Calu3 (cell line): ENCODE results near the gene CNTNAP3B. TPM values are rescaled to one million over a fixed set of nuclear protein-coding genes. Genes with fewer than 3 reads are reported as not detected.
"Not testable (repeated sequence)": the region's sequence is repeated elsewhere in the genome, so short reads cannot be mapped to it uniquely, and the experiment has no call there.

Experiments used
- BruUV-seq: library from RNA; stranded (reverse); fragments of 400-500 nt; replicated peaks from 2 replicates; lab custom pipeline; 2021; lab: Mats Ljungman, UMichigan
- CTCF ChIA-PET: fragments of 300-600 bp; sonication (Branson Sonifier 250); formaldehyde crosslinking; loops from one replicate; lab custom pipeline; 2022; ENCODE audit warnings: antibody characterized with exemption; lab: Charles Lee
- DNase-seq: peaks from one replicate; pipeline ENCODE4 v3.0.0; 2022
- H3K27ac Mint-ChIP-seq: one replicate; pipeline ENCODE4 v1.8.0; 2022; ENCODE audit warnings: mixed read lengths; ENCODE audit not compliant: unreplicated experiment
- H3K27me3 Mint-ChIP-seq: one replicate; pipeline ENCODE4 v1.8.0; 2022; ENCODE audit warnings: mixed read lengths; ENCODE audit not compliant: unreplicated experiment
- H3K36me3 Mint-ChIP-seq: one replicate; pipeline ENCODE4 v1.8.0; 2022; ENCODE audit warnings: mild to moderate bottlenecking, moderate library complexity, mixed read lengths; ENCODE audit not compliant: insufficient read depth, unreplicated experiment
- H3K4me1 Mint-ChIP-seq: one replicate; pipeline ENCODE4 v1.8.0; 2022; ENCODE audit warnings: mild to moderate bottlenecking, low read depth, mixed read lengths; ENCODE audit not compliant: unreplicated experiment
- H3K4me3 Mint-ChIP-seq: one replicate; pipeline ENCODE4 v1.8.0; 2022; ENCODE audit warnings: mild to moderate bottlenecking, low read depth, moderate library complexity, mixed read lengths; ENCODE audit not compliant: unreplicated experiment
- H3K9me3 Mint-ChIP-seq: one replicate; pipeline ENCODE4 v1.8.0; 2022; ENCODE audit warnings: low read depth, mixed read lengths; ENCODE audit not compliant: unreplicated experiment
- intact Hi-C: fragments of 100-400 bp; cut with micrococcal nuclease; formaldehyde crosslinking; loops from one replicate; pipeline ENCODE4 v1.10.0; 2022; ENCODE audit not compliant: unreplicated experiment
- total RNA-seq: library from RNA; stranded (reverse); gene quantifications from 2 replicates; pipeline ENCODE4 v1.2.3, GENCODE V29; 2022

CNTNAP3B gene
- total RNA-seq, 1 experiment from 2014 or later: 35.5 TPM

DNA sequence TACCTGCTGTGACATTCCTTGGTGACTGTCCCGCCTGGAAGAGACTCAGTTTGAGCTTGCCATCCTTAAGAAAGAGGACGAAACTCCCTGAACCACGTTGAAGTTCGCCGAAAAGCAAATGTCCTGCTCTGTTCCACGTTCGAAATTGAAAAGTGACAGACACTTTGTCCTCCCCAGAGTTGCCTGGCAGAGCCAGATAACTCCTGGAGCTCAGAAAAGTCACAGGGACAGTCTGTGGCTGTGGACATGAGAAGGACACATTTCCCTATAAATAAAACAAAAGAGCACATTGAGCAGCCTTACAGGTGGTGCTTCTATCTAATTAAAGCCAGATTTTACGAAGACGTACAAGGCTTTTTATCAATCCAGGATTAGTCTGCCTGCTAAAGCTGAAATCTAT, 137.6 kb downstream of the CNTNAP3B start:
- H3K9me3 Mint-ChIP-seq, H3K4me3 Mint-ChIP-seq, BruUV-seq, H3K36me3 Mint-ChIP-seq, H3K27ac Mint-ChIP-seq, DNase-seq, H3K4me1 Mint-ChIP-seq, CTCF ChIA-PET, intact Hi-C loops, H3K27me3 Mint-ChIP-seq: not testable (repeated sequence)

DNA sequence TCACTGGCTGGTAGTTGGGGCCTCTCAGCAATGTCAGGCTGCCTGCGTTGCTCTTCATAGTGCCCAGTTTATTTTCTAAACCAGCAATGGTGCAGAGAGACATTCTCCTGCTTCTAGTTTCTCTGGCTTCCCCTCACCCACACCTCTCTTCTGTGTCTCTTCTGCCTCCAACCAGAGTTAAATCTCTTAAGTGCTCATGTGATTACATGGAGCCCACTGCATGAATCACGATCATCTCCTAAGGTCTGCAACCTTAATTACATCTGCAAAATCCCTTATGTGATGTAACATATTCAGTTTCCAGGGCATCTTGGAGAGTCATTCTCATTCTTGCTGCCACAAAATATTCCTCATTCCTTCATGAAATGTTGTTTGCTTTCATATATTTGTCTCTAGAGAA, 149.0 kb downstream of the CNTNAP3B start:
- H3K27ac Mint-ChIP-seq, H3K36me3 Mint-ChIP-seq, CTCF ChIA-PET, H3K4me3 Mint-ChIP-seq, H3K9me3 Mint-ChIP-seq, H3K27me3 Mint-ChIP-seq, H3K4me1 Mint-ChIP-seq, intact Hi-C loops, DNase-seq, BruUV-seq: not testable (repeated sequence)

DNA sequence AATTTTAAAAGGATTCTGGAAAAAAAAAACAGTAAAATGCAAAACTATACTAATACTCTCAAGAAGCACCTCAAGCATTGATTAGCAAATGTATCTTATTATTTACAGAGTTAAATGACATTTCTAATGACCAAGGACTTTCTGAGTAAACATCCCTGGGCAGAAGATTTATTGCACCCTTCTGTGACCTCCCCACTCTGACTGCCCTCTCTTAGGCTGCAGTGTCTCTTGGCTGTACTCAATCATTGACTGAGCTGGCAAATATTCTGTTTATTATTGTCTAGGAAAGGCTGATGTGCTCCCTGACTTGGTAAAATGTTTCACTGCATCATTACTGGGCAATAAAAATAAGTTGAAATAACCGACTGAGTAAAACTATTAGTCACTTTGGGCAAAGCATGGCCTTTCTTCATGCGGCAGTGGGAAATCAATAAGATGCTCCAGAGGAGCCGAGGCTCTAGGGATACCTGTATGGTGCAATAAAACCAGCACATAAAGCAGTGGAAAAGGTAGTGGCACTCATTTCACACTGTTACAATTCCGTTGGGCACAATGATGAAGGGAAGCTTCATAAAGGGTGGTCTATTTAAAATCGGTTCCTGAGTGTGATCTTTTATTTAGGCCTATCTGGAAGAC, 151.1 kb downstream of the CNTNAP3B start:
- CTCF ChIA-PET, H3K4me1 Mint-ChIP-seq, H3K9me3 Mint-ChIP-seq, H3K27me3 Mint-ChIP-seq, DNase-seq, H3K36me3 Mint-ChIP-seq, intact Hi-C loops, H3K4me3 Mint-ChIP-seq, BruUV-seq, H3K27ac Mint-ChIP-seq: not testable (repeated sequence)

DNA sequence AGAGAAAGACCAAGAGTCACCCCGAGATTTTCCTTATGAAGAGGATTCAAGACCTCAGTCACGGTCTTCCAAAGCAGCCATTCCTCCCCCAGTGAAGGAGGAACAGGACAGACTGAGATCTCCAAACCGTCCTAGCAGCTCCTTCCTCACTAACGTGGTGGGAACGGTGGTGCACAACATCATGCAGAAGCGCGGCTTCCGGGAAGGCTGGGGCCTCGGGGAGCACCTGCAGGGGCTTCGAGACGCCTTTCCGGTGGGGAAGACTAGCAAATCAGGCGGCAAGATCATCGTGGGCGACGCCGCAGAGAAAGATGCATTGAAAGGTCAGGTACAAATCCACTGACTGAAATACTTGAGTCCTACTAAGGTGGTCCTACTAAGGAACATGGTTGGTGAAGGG, 154.3 kb downstream of the CNTNAP3B start:
- intact Hi-C loops, H3K9me3 Mint-ChIP-seq, H3K36me3 Mint-ChIP-seq, H3K27ac Mint-ChIP-seq, BruUV-seq, CTCF ChIA-PET, H3K4me3 Mint-ChIP-seq, H3K4me1 Mint-ChIP-seq, DNase-seq, H3K27me3 Mint-ChIP-seq: not testable (repeated sequence)

DNA sequence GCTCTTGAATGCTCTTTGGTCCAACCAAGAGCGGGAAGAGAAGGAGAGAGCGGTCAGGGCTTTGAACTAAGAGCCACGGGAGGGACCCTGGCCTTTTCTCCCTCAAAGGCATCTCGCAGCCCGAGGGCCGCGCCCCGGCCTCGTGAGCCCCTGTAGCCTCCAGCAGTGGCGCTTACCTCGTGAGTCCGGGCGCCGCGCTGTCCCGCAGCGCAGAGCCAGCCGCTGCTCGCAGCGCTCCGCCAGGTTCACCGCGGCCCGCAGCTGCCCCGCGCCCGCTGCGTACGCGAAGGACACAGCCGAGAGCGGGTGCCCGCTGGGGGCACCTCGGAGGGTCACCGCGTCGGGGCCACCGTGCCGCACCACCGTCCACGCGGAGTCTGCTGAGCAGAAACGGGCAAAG, 176.2 kb downstream of the CNTNAP3B start:
- H3K9me3 Mint-ChIP-seq, H3K27me3 Mint-ChIP-seq, H3K36me3 Mint-ChIP-seq, H3K4me3 Mint-ChIP-seq, intact Hi-C loops, BruUV-seq, H3K4me1 Mint-ChIP-seq, H3K27ac Mint-ChIP-seq, CTCF ChIA-PET, DNase-seq: not testable (repeated sequence)

DNA sequence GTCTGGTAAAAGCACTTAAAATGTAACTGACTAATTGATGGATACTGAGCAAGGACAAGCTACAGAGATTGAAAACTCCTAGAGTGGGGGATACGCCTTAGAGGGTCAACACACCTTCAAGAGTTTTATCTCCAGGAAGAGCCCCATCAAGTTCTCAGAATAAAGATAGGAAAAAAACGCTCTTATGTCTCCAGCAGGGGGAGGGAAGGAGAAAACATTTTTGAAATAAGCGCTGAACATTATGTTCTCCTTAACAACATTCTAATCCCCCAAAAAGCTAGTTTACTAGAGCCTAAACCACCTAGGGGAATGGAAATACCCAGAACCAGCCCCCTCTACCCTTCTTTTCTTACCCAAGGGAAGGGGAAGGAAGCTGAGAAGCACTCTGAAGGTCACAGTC, 187.5 kb downstream of the CNTNAP3B start:
- CTCF ChIA-PET, DNase-seq, H3K27me3 Mint-ChIP-seq, H3K36me3 Mint-ChIP-seq, H3K4me1 Mint-ChIP-seq, H3K4me3 Mint-ChIP-seq, H3K27ac Mint-ChIP-seq, H3K9me3 Mint-ChIP-seq, intact Hi-C loops, BruUV-seq: not testable (repeated sequence)

DNA sequence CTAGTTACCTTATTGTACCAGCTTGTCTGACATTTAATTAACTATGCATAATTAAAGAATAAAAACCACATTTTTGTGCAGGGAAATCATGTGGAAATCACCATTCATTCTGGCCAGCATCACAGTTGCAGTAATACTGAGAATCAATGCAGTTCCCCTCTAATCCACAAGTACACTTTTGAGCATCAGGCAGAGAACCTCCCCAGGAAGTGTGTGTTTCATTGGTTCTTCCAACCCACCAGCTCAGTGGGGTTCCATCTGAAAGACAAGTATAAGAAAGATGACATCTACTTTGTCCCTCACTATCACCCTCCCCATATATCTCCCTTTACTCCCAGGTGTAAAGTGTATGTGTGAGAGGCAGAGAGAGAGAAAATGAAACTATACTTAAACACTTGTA, 191.1 kb downstream of the CNTNAP3B start:
- DNase-seq, H3K27me3 Mint-ChIP-seq, BruUV-seq, H3K9me3 Mint-ChIP-seq, CTCF ChIA-PET, H3K4me3 Mint-ChIP-seq, H3K27ac Mint-ChIP-seq, H3K4me1 Mint-ChIP-seq, intact Hi-C loops, H3K36me3 Mint-ChIP-seq: not testable (repeated sequence)

DNA sequence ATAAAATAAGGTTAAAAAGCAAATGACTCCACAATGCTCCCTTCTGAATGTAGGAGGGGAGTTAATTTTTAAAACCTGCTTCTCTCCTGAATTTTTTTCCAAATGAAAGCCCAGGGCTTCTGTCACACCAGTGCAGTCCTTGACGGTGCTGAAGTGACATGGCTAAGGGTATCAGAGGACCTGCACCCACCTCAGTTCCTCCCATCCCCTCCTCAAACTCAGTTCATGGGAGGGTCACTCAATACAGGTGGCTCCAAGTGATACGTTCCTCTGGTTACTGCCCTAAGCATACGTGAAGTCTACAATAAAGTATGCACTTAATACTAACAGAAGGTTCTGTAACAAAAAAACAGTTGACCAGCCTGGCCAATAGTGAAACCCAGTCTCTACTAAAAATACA, 193.5 kb downstream of the CNTNAP3B start:
- H3K36me3 Mint-ChIP-seq, BruUV-seq, H3K27ac Mint-ChIP-seq, intact Hi-C loops, DNase-seq, H3K9me3 Mint-ChIP-seq, H3K4me1 Mint-ChIP-seq, H3K27me3 Mint-ChIP-seq, H3K4me3 Mint-ChIP-seq, CTCF ChIA-PET: not testable (repeated sequence)

DNA sequence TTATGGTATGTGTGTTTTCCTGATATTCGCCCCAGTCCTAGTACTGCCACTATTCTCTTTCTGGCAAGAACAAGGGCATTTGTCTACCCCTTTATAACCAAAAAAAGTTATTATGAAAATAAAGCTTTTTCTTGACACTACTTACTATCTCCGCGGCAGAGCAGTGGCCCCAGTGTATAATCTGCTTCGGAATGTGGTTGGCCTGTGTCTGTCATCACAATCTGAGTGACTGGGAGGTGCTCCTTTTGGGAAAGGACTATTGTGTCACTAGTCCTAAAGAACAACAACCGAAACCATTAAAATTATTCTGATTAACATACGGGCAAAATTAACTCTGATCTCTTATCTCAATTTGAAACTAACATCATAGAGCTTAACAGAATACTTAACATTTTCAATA, 200.1 kb downstream of the CNTNAP3B start:
- intact Hi-C loops, DNase-seq, H3K9me3 Mint-ChIP-seq, H3K36me3 Mint-ChIP-seq, H3K27ac Mint-ChIP-seq, CTCF ChIA-PET, H3K4me1 Mint-ChIP-seq, H3K27me3 Mint-ChIP-seq, H3K4me3 Mint-ChIP-seq, BruUV-seq: not testable (repeated sequence)

DNA sequence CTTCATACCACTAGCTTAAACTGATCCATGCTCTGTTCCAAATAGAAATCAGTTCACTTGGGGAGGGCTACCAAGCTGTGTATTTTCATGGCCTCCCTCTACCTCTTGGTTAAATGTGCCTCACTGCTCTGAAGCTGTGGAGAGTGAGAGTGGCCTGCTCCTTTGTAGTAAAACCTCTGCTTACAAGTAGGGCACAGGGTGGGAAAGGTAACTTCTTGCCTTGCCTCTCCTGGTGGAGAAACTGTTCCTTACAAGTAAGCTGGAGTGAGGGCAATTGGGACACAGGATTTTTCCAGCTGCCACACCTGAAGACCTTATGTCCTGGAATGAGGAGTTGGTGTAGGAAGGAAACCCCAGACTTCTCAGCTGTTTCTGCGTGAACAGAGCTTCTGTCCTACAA, 211.9 kb downstream of the CNTNAP3B start:
- H3K27me3 Mint-ChIP-seq, H3K27ac Mint-ChIP-seq, H3K4me1 Mint-ChIP-seq, intact Hi-C loops, H3K9me3 Mint-ChIP-seq, DNase-seq, H3K36me3 Mint-ChIP-seq, H3K4me3 Mint-ChIP-seq, BruUV-seq, CTCF ChIA-PET: not testable (repeated sequence)
